Mucosa of rectum (tissue), 2 donors: ENCODE results near the gene SYT17.

Source experiments
- H3K27ac ChIP-seq, 2 donors: one replicate each; pipeline ENCODE4 v1.7.0; 2013; ENCODE audit warnings: inconsistent platforms in 2 of 2, low read depth in 2 of 2, low read length in 2 of 2
- H3K27me3 ChIP-seq, 2 donors: one replicate each; pipeline ENCODE4 v1.7.0; 2013; ENCODE audit warnings: low read length in 2 of 2; ENCODE audit not compliant: control insufficient read depth in 2 of 2, insufficient read depth in 2 of 2
- H3K36me3 ChIP-seq, 2 donors: one replicate each; pipeline ENCODE4 v1.7.0; 2013; ENCODE audit warnings: low read length in 2 of 2; ENCODE audit not compliant: control insufficient read depth in 2 of 2, insufficient read depth in 2 of 2
- H3K4me1 ChIP-seq, 2 donors: one replicate each; pipeline ENCODE4 v1.7.0; 2013; ENCODE audit warnings: low read length in 2 of 2, mild to moderate bottlenecking in 1 of 2; ENCODE audit not compliant: control insufficient read depth in 2 of 2, insufficient read depth in 2 of 2
- H3K4me3 ChIP-seq, 2 donors: one replicate each; pipeline ENCODE4 v1.7.0; 2013; ENCODE audit warnings: low read length in 2 of 2
- H3K9ac ChIP-seq, 2 donors: one replicate each; pipeline ENCODE4 v1.7.0; 2013; ENCODE audit warnings: low read length in 2 of 2, low read depth in 1 of 2, mild to moderate bottlenecking in 1 of 2
- H3K9me3 ChIP-seq, 2 donors: one replicate each; pipeline ENCODE4 v1.7.0; 2013; ENCODE audit warnings: low read length in 2 of 2; ENCODE audit not compliant: control insufficient read depth in 2 of 2
- donor health status: healthy.
- donor health status: Normal muscosa, but diverticular disease.

Gene SYT17

GRCh38 chr16:19289811-19290485 lies 121.9 kb downstream of the SYT17 start:
- H3K4me3 ChIP-seq: no peak overlapping the region
- no peaks in the 10 kb centered on the region for H3K4me1 ChIP-seq
- H3K27ac ChIP-seq: no peak overlapping the region
- no peak overlapping the region for H3K9ac ChIP-seq
- H3K36me3 ChIP-seq: no peaks in the 10 kb centered on the region
- H3K27me3 ChIP-seq: no peaks in the 10 kb centered on the region
- no peaks in the 10 kb centered on the region for H3K9me3 ChIP-seq

GRCh38 chr16:19290860-19291259 lies 122.8 kb downstream of the SYT17 start:
- no peak overlapping the region for H3K4me3 ChIP-seq
- no peak overlapping the region for H3K9ac ChIP-seq
- H3K27me3 ChIP-seq: no peaks in the 10 kb centered on the region
- no peaks in the 10 kb centered on the region for H3K4me1 ChIP-seq
- H3K9me3 ChIP-seq: no peaks in the 10 kb centered on the region
- no peak overlapping the region for H3K27ac ChIP-seq
- no peaks in the 10 kb centered on the region for H3K36me3 ChIP-seq

- no peaks in the 10 kb centered on the region for H3K4me1 ChIP-seq
Measured at GRCh38 chr16:19291475-19291874, 123.4 kb downstream of the SYT17 start.

GRCh38 chr16:19292186-19292585 lies 124.1 kb downstream of the SYT17 start:
- no peaks in the 10 kb centered on the region for H3K4me1 ChIP-seq
- no peaks in the 10 kb centered on the region for H3K36me3 ChIP-seq
- no peaks in the 10 kb centered on the region for H3K27me3 ChIP-seq
- H3K9ac ChIP-seq: no peak overlapping the region
- H3K9me3 ChIP-seq: no peaks in the 10 kb centered on the region
- no peak overlapping the region for H3K4me3 ChIP-seq
- H3K27ac ChIP-seq: no peak overlapping the region

More at GRCh38 chr16:19291475-19291874, 123.4 kb downstream of the SYT17 start:
- H3K27me3 ChIP-seq: no peaks in the 10 kb centered on the region
- H3K9me3 ChIP-seq: no peaks in the 10 kb centered on the region
- no peak overlapping the region for H3K4me3 ChIP-seq
- H3K27ac ChIP-seq: no peak overlapping the region
- H3K36me3 ChIP-seq: no peaks in the 10 kb centered on the region
- no peak overlapping the region for H3K9ac ChIP-seq

GRCh38 chr16:19294156-19294649 lies 126.2 kb downstream of the SYT17 start:
- no peaks in the 10 kb centered on the region for H3K4me1 ChIP-seq
- no peaks in the 10 kb centered on the region for H3K9me3 ChIP-seq
- no peak overlapping the region for H3K4me3 ChIP-seq
- no peaks in the 10 kb centered on the region for H3K27me3 ChIP-seq
- H3K36me3 ChIP-seq: no peaks in the 10 kb centered on the region
- H3K27ac ChIP-seq: no peak overlapping the region
- H3K9ac ChIP-seq: no peak overlapping the region

GRCh38 chr16:19295393-19295792 lies 127.4 kb downstream of the SYT17 start:
- Histone ChIP-seq H3K27me3 (no peaks in the 10 kb centered on the region), H3K9me3 (no peaks in the 10 kb centered on the region), H3K9ac (no peak overlapping the region), H3K4me1 (no peaks in the 10 kb centered on the region), H3K4me3 (no peak overlapping the region), H3K27ac (no peak overlapping the region), H3K36me3 (no peaks in the 10 kb centered on the region)

GRCh38 chr16:19297454-19297853 lies 129.4 kb downstream of the SYT17 start:
- H3K27me3 ChIP-seq: no peaks in the 10 kb centered on the region
- no peak overlapping the region for H3K9ac ChIP-seq
- no peaks in the 10 kb centered on the region for H3K9me3 ChIP-seq
- H3K27ac ChIP-seq: no peak overlapping the region
- H3K4me1 ChIP-seq: no peaks in the 10 kb centered on the region
- no peak overlapping the region for H3K4me3 ChIP-seq
- no peaks in the 10 kb centered on the region for H3K36me3 ChIP-seq

- H3K27ac ChIP-seq: no peak overlapping the region
- no peaks in the 10 kb centered on the region for H3K27me3 ChIP-seq
- no peaks in the 10 kb centered on the region for H3K9me3 ChIP-seq
- H3K9ac ChIP-seq: no peak overlapping the region
- H3K4me1 ChIP-seq: no peaks in the 10 kb centered on the region
- H3K36me3 ChIP-seq: no peaks in the 10 kb centered on the region
- no peak overlapping the region for H3K4me3 ChIP-seq
Measured at GRCh38 chr16:19299565-19299964, 131.5 kb downstream of the SYT17 start.

GRCh38 chr16:19301931-19302330 lies 133.9 kb downstream of the SYT17 start:
- no peaks in the 10 kb centered on the region for H3K27me3 ChIP-seq
- no peak overlapping the region for H3K4me3 ChIP-seq
- no peaks in the 10 kb centered on the region for H3K36me3 ChIP-seq

GRCh38 chr16:19304750-19305149 lies 136.7 kb downstream of the SYT17 start:
- Histone ChIP-seq H3K4me1 (no peaks in the 10 kb centered on the region), H3K4me3 (no peak overlapping the region), H3K27ac (no peak overlapping the region), H3K36me3 (no peaks in the 10 kb centered on the region), H3K27me3 (no peaks in the 10 kb centered on the region), H3K9ac (no peak overlapping the region), H3K9me3 (no peaks in the 10 kb centered on the region)

More at GRCh38 chr16:19301931-19302330, 133.9 kb downstream of the SYT17 start:
- H3K27ac ChIP-seq: no peak overlapping the region
- H3K9ac ChIP-seq: no peak overlapping the region
- H3K9me3 ChIP-seq: no peaks in the 10 kb centered on the region
- no peaks in the 10 kb centered on the region for H3K4me1 ChIP-seq
